SH-SY5Y (cell line): ENCODE results near the gene RARB.

ENCODE experiments used
- GATA2 ChIP-seq: IDR thresholded peaks from 2 replicates; pipeline ENCODE4 v1.6.1; 2011; ENCODE audit warnings: mild to moderate bottlenecking, low read depth, low read length
- GATA3 ChIP-seq: IDR thresholded peaks from 2 replicates; pipeline ENCODE4 v1.6.1; 2011; ENCODE audit warnings: low read depth, mild to moderate bottlenecking, low read length, moderate library complexity

The RARB gene

GRCh38 chr3:25581335-25581734, 153.3 kb downstream of the RARB start:
- TF ChIP-seq GATA3 (no peak), GATA2 (no peak)

- TF ChIP-seq GATA3 (no peak), GATA2 (no peak)
Observed at GRCh38 chr3:25581823-25582222, 153.8 kb downstream of the RARB start.

DNA sequence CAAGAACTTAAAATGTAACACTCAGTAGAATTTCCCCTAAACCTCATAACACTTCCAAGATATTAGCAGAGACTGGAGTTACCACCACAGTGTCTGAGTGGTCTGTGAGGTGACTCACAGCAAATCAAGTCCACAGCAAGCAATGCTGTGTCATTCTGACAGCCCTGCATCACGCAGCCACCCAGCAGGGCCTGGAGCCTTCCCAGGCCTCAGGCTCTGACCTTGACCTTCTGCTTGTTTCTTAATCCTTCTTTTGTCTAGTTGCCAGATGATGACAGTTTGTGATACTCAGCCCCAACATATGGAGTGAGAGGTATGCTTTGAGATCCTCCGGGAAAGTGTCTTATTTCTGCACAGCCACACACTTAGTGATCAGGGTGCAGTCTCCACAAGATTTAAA, 154.2 kb downstream of the RARB start:
- TF ChIP-seq GATA2, result no peak
- no peak for TF ChIP-seq GATA3

- TF ChIP-seq GATA2 (no peak), GATA3 (no peak)
Observed at GRCh38 chr3:25583343-25583742, 155.3 kb downstream of the RARB start.

DNA sequence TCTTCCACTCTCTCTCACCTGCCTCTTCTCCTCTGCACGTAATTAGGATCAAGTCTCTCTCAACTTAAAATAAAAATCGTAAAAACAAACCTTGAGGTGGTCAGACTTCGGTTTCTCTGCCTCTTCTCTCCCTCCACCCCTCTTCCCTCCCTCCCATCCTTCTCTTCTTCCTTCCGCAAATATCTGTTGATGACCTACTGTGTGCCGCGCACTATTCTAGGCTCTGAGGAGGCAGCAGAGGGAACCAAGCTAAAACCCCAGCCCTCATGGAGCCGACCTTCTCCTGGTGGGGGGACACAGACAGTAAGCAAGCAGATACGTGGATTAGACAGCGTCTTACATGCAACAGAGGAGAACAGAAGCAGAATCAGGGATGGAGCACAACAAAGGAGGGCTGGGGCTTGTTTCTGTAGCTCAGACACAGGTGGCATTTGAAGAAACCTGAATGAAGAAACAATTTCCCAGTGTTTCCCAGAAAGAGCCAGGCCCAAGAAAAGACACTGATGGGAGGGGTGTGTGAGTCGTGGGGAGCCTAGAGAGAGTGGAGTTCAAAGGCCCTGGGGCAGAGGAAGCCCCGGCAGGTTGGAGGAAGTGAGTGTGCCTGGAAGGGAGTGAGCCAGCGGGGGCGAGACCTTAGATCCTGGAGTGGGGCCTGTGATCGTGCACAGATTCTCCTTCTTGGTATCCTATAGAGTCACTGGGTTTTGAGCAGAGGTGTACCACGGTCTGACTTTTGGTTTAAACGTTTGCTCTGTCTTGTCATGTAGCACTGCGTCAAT, 156.1 kb downstream of the RARB start:
- TF ChIP-seq GATA2 (no peak), GATA3 (no peak)

DNA sequence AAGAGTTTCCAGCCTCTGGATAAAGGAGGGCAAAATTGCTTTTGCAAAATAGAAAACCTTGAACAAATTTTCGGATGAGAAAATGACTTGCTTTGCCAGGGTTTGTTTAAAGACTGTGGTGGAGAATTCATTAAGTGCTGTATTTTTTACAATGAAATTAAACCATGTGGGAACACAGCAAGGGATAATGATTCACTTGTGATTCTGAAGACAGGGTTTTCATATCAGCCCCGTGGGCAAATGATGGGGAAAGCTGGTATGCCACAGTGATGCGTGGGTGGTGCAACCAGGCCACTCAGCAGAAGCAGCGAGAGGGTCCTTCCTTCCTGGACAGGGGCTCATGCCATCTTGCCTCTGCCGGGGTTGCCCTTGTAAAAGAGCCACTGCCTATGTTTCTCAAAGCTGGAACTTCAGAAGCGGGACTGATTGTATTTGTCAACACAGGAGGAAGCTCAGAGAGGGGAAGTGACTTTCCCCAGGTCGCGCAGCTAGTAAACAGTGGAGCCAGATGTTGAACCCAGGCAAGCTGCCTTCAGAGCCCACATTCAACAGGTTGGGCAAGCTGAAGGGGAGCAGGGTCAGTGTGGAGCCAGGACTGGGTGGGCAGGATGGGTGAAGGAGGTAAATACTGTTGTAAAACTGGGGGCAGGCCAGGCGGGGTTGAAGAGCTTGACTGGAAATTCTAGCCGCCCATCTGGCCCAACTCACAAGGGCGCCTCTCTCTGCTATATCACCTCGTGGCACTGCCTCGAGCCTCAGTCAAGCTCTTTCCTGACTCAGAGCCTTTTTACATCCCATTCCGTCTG, 157.5 kb downstream of the RARB start:
- TF ChIP-seq GATA3, result no peak
- no peak for TF ChIP-seq GATA2

GRCh38 chr3:25586167-25586505, 158.1 kb downstream of the RARB start:
- TF ChIP-seq GATA3 (no peak), GATA2 (no peak)

- TF ChIP-seq GATA2 (no peak), GATA3 (no peak)
Observed at GRCh38 chr3:25586553-25586952, 158.5 kb downstream of the RARB start.

DNA sequence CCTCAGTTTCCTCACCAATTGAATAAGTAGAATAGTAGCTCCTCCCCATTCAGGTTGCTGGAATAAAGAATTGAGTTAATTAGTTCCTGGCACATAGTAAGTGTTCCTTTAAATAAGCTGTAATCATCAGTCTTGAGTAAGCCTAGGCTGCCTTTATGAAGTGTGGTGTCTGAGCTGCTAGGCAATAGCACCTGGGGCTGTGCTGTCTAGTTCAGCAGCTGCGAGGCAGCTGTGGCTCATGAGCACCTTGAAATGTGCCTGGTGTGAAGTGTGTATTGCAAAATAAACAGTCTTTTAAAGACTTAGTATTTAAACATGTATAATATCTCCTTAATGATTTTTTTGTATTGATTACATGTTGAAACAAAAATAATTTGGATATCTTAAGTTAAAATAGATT, 159.0 kb downstream of the RARB start:
- TF ChIP-seq GATA3 (no peak), GATA2 (no peak)

GRCh38 chr3:25587526-25587925, 159.5 kb downstream of the RARB start:
- TF ChIP-seq GATA2 (no peak), GATA3 (no peak)

DNA sequence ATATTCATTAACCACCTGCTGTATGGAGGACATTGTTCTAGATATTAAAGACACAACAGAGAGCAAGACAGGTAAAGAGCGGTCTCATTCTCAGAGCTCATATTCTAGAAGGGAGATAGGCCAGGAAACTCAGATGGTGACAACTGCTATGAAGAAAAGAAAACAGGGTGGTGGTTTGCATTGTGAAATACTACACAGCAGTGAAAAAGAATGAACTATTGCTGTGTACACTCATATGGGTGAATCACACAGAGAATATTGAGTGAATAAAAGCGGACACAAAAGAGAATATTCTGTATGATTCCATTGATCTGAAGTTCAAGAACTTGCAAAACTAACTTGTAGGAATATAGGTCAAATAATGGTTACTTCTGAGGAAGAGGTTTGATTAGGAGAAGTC, 159.9 kb downstream of the RARB start:
- TF ChIP-seq GATA2, result no peak
- TF ChIP-seq GATA3, result no peak

DNA sequence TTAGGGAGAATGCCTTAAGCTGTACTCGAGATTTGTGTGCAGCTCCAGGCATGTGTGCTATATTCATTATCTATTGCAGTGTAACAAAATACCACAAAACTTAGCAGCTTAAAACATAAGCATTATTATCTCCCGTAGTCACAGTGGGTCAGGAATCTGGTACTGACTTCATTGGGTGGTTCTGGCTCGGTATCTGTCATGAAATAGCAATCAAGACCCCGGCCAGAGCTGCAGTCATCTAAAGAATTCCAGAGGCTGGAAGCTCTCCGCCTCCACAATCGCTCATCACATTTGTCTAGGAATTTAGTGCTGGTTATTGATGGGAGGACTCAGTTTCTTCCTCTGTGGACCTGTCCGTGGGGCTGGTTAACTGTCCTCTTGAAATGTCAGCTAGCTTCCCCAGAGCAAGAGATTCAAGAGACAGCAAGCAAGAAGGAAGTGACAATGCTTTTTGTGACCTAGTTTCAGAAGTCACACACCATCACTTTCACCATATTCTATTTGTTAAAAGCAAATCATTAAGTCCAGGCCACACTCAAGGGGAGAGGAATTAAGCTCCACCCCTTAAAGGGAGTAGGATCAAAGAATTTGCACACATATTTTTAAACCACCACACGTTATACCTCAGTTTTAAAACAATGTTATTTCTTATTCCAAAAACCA, 160.5 kb downstream of the RARB start:
- TF ChIP-seq GATA3, result no peak

- TF ChIP-seq GATA2 (no peak), GATA3 (no peak)
Observed at GRCh38 chr3:25589104-25589782, 161.2 kb downstream of the RARB start.

DNA sequence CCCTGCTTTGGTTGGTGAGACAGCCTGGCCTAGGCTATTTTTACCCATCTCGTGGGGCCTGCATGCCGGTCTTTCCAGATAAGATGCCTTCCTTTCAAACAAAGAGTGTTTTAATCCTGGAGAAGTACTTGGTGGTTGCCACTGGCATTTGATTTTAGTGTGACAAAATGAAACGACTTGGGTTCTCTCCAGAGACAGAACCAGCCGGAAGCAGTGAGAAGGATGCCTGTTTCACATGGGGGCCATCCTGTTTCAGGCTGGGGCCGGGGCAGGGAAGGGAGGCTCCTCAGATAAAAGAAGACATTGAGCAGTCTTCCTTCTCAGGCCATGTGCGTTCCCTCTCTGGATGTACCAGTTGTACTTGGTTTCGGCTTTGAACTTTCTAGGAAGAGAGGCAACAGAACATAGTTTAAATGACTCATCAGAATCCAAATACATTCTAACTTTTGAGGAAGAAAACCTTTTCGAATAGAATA, 161.8 kb downstream of the RARB start:
- TF ChIP-seq GATA3, result no peak
- no peak for TF ChIP-seq GATA2

- TF ChIP-seq GATA3 (no peak), GATA2 (no peak)
Observed at GRCh38 chr3:25592510-25592968, 164.5 kb downstream of the RARB start.
